ENCODE measurements around the gene NR2F1-AS1. TPM values are rescaled to one million over a fixed set of nuclear protein-coding genes. Genes with fewer than 3 reads are reported as not detected.

The NR2F1-AS1 gene
- total RNA-seq, 4 donors from 2014 or later: 0.13 to 0.85 TPM; not detected in 2

DNA sequence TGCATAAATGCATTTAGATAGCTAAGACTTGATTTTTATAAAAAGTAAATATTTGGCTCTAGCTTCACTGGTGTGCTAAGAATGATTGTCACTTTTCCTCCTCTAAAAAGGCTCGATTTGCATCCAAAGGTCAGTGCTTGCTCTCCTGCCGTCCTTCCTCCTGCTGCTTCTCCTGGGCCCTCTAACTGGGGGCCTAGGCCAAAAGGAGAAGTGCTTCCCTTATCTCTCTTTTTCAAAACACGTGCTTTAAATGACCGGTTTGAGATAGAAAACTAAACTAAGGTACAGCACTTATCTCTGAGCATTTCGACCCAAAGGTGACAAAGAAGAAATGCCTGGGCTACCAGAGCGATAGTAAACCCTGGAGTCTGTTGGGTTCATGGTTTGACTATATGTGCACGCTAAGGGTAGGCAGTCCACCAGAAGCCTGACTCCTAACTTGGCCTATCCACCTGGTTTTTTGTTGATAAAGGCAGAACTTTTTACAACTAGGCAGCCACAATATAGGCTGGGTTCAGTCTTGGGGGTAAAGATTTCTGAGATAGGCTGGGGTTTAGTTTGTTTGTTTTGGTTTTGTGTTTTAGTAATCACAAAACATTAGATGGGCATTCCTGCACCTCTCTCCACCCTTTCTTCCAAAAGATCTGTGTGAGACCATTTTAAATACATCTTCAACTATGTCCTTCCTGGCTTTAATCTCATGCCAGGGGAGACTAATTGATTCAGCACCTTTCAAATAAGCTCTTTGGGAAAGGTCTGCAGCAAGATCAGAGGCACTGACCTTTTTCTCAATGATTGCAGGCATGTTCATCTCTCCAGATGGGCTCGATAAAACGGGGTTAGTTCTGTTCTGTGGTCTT lies 3.8 kb downstream of the NR2F1-AS1 start:
- no peak overlapping the region for H3K4me3 ChIP-seq
- H3K4me1 ChIP-seq: peaks cover 12 to 33% of the 10 kb centered on the region in 2 donors
- H3K27me3 ChIP-seq: peaks cover 82 to 97% (median 88%) of the 10 kb centered on the region in 3 donors
- TF ChIP-seq, protein P1, sequence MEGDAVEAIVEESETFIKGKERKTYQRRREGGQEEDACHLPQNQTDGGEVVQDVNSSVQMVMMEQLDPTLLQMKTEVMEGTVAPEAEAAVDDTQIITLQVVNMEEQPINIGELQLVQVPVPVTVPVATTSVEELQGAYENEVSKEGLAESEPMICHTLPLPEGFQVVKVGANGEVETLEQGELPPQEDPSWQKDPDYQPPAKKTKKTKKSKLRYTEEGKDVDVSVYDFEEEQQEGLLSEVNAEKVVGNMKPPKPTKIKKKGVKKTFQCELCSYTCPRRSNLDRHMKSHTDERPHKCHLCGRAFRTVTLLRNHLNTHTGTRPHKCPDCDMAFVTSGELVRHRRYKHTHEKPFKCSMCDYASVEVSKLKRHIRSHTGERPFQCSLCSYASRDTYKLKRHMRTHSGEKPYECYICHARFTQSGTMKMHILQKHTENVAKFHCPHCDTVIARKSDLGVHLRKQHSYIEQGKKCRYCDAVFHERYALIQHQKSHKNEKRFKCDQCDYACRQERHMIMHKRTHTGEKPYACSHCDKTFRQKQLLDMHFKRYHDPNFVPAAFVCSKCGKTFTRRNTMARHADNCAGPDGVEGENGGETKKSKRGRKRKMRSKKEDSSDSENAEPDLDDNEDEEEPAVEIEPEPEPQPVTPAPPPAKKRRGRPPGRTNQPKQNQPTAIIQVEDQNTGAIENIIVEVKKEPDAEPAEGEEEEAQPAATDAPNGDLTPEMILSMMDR (IDR thresholded peaks at IDR 0.05 in 4 of 5, conservative IDR thresholded peaks at IDR 0.05 in 1 of 5): no peak
- no peak for ATAC-seq
- no peaks in the 10 kb centered on the region for H3K36me3 ChIP-seq
- intact Hi-C loops (cut with DNase I; ENCODE audit: low total_unique reads) (loop anchor here (5.0 kb wide), 1 partner anchor 45 kb away; no protein-coding TSS in a partner anchor), in situ Hi-C loops (cut with MboI; ENCODE audit: low sequenced_read_pairs in 4 of 4) (loop anchor here in 1 of 4 donors (25.0 kb wide), 2 partner anchors 210 to 335 kb away; no protein-coding TSS in a partner anchor)
- H3K9me3 ChIP-seq: no peaks in the 10 kb centered on the region
- no peak for DNase-seq
- H3K27ac ChIP-seq: no peak overlapping the region

DNA sequence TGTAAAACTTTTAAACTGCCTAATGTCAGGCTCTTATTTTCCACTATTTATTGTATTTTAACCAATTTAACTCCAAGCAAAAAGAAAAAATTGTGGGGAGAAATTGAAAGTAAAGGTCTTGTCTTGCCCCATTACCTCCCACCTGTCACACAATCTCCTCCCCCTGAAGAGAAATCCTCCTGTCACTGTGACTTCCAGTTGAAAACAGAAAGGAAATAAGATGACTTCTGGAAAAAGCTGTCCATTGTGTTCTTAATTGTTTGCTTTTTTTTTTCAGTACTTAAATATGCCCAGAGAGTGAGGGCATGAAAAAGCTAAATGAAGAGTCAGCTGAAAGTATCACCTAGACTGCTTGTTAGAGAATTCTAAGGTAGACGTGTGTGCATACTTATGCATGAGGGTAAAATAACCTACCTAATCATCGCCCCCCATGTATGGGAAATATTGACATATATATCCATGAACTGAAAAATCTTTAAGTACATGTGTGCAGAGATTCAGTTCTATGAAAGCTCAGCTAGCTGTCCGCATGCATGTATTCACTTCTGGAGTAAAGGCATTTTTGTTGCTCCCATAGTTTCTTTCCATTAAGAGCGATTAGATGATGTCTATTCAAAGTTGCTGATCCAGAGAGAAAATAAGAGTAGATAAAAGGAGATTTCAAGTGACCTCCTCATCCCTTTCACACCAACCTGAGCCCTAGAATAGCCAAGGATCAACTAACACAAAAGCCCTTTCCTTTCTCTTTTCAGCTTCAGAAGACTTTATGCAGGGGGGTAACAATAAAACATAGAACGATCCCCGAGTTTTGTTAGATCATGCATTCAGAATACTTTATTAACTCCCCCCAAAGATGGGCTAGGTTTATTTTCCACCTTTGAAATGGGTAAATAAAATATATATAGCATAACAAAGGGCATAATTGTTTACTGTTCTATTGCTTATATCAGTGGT lies 5.3 kb downstream of the NR2F1-AS1 start:
- Histone ChIP-seq H3K27ac (no peak overlapping the region), H3K36me3 (no peaks in the 10 kb centered on the region), H3K27me3 (peaks cover 87 to 100% (median 92%) of the 10 kb centered on the region in 3 donors), H3K4me1 (peaks cover 7 to 30% of the 10 kb centered on the region in 2 donors), H3K9me3 (no peaks in the 10 kb centered on the region), H3K4me3 (no peak overlapping the region)
- TF ChIP-seq, protein P1 (IDR thresholded peaks at IDR 0.05 in 4 of 5, conservative IDR thresholded peaks at IDR 0.05 in 1 of 5): no peak
- TF ChIP-seq POLR2A (IDR thresholded peaks at IDR 0.05): no peak
- intact Hi-C loops (cut with DNase I; ENCODE audit: low total_unique reads): loop anchor here (5.0 kb wide), 1 partner anchor 47 kb away; no protein-coding TSS in a partner anchor
- in situ Hi-C loops (cut with MboI; ENCODE audit: low sequenced_read_pairs in 4 of 4): loop anchor here in 1 of 4 donors (25.0 kb wide), 2 partner anchors 212 to 337 kb away; no protein-coding TSS in a partner anchor
- ATAC-seq (no peak), DNase-seq (no peak)

DNA sequence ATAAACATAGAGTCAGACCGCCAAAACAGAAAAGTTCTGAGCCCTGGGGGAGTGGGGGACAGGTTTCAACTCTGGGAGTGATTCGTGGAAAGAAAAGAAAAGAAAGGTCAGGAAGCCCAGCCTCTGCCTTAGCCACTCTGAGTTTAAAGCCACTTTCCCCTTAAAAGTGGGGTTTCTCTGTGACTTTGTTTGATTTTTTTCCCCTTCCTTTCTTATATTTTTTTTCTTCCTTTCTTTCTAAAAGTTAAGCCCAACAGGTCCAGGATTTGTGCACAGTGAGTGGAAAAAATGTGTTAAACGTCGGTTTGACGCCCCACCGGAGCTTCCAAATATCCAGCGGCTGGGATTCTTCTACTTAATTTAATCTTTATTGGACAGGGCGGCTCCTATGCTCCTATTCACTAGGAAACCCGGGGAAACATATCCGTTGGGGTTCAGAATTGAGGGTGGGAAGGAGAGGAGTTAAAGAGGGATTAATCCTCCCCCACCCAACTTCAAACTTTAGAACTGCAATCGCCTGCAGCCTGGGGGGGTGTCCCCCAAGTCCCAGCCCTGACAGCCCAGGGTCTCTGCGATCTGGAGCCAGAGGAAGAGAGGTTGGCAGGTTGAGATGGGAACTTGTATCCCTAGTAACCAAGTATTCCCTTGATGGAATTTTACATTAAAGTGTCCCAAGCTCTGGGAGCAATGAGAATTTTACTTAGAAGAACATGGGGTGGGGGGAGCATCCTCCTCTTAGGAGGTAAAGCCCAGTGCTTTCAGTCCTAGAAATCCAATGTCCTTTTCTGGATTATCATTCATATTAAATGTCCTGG lies 6.3 kb downstream of the NR2F1-AS1 start:
- in situ Hi-C loops (cut with MboI; ENCODE audit: low sequenced_read_pairs in 4 of 4): loop anchor here in 1 of 4 donors (25.0 kb wide), 2 partner anchors 213 to 338 kb away; no protein-coding TSS in a partner anchor
- ATAC-seq (no peak), DNase-seq (no peak)
- peaks cover 86 to 100% (median 92%) of the 10 kb centered on the region in 3 donors for H3K27me3 ChIP-seq
- H3K4me1 ChIP-seq: peaks cover 0 to 20% of the 10 kb centered on the region in 2 donors
- intact Hi-C loops (cut with DNase I; ENCODE audit: low total_unique reads): loop anchor here (5.0 kb wide), 1 partner anchor 48 kb away; no protein-coding TSS in a partner anchor
- TF ChIP-seq POLR2A (IDR thresholded peaks at IDR 0.05): no peak
- TF ChIP-seq, protein P1 (IDR thresholded peaks at IDR 0.05 in 4 of 5, conservative IDR thresholded peaks at IDR 0.05 in 1 of 5): no peak
- H3K36me3 ChIP-seq: no peaks in the 10 kb centered on the region
- H3K4me3 ChIP-seq: no peak overlapping the region
- H3K9me3 ChIP-seq: no peaks in the 10 kb centered on the region
- H3K27ac ChIP-seq: no peak overlapping the region

All from gastrocnemius medialis (tissue), 4 donors.